ENCODE data around the gene CASKIN2. TPM values are rescaled to one million over a fixed set of nuclear protein-coding genes. Genes with fewer than 3 reads are reported as not detected.

Gene CASKIN2
- total and polyA plus RNA-seq, 10 of the 15 experiments (the other 5 are each of a cell fraction or from before 2014, with no cell fraction given) = 0.02 to 2.7 (median 0.44) TPM; not detected in 1

DNA sequence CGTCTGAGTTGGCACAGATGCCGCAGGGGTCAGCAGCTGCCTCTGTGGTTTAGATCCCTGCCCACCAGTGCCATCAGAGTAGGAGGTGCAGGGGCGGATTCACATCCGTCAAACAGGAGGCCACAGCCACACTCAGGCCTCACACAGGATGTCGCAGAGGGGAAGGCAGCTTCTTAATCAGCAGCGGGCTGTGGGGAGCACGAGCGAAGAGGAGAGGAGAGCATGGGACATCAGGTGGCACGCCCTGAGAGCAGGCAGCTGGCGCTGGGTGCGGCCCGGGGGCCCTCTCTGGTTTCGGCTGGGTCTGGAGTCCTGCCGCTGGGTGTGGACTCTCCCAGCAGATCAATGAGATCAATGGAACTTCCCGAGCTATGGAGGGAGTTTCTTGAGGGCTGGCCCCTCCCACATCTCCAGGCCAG lies 19.8 kb upstream of the CASKIN2 start (continued):
- TF ChIP-seq, protein P1, sequence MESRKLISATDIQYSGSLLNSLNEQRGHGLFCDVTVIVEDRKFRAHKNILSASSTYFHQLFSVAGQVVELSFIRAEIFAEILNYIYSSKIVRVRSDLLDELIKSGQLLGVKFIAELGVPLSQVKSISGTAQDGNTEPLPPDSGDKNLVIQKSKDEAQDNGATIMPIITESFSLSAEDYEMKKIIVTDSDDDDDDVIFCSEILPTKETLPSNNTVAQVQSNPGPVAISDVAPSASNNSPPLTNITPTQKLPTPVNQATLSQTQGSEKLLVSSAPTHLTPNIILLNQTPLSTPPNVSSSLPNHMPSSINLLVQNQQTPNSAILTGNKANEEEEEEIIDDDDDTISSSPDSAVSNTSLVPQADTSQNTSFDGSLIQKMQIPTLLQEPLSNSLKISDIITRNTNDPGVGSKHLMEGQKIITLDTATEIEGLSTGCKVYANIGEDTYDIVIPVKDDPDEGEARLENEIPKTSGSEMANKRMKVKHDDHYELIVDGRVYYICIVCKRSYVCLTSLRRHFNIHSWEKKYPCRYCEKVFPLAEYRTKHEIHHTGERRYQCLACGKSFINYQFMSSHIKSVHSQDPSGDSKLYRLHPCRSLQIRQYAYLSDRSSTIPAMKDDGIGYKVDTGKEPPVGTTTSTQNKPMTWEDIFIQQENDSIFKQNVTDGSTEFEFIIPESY (IDR thresholded peaks at IDR 0.05) = no peak
- peak; percentile 78 for TF ChIP-seq NR2F1 (conservative IDR thresholded peaks at IDR 0.05)
- no peak for TF ChIP-seq JUNB (IDR thresholded peaks at IDR 0.05)
- TF ChIP-seq MTA2 (IDR thresholded peaks at IDR 0.05; ENCODE audit: low read depth) = 0 out of 2 replicates have a peak, but pooled peaks have one; percentile 22
- TF ChIP-seq POLR2AphosphoS5 (IDR thresholded peaks at IDR 0.05; ENCODE audit: low read length) = no peak
- no peak for TF ChIP-seq TARDBP (IDR thresholded peaks at IDR 0.05; ENCODE audit: borderline replicate concordance)
- no peak for TF ChIP-seq STAT3 (IDR thresholded peaks at IDR 0.05; ENCODE audit: low read depth, low read length)
- TF ChIP-seq PAX5 (IDR thresholded peaks at IDR 0.05; ENCODE audit: borderline replicate concordance, low read depth, low read length) = no peak
- no peak for TF ChIP-seq RELA (IDR thresholded peaks at IDR 0.05; ENCODE audit: borderline replicate concordance, partially characterized antibody)
- no peak for TF ChIP-seq SMAD1 (IDR thresholded peaks at IDR 0.05; ENCODE audit: low read depth, partially characterized antibody)
- TF ChIP-seq, protein P2, sequence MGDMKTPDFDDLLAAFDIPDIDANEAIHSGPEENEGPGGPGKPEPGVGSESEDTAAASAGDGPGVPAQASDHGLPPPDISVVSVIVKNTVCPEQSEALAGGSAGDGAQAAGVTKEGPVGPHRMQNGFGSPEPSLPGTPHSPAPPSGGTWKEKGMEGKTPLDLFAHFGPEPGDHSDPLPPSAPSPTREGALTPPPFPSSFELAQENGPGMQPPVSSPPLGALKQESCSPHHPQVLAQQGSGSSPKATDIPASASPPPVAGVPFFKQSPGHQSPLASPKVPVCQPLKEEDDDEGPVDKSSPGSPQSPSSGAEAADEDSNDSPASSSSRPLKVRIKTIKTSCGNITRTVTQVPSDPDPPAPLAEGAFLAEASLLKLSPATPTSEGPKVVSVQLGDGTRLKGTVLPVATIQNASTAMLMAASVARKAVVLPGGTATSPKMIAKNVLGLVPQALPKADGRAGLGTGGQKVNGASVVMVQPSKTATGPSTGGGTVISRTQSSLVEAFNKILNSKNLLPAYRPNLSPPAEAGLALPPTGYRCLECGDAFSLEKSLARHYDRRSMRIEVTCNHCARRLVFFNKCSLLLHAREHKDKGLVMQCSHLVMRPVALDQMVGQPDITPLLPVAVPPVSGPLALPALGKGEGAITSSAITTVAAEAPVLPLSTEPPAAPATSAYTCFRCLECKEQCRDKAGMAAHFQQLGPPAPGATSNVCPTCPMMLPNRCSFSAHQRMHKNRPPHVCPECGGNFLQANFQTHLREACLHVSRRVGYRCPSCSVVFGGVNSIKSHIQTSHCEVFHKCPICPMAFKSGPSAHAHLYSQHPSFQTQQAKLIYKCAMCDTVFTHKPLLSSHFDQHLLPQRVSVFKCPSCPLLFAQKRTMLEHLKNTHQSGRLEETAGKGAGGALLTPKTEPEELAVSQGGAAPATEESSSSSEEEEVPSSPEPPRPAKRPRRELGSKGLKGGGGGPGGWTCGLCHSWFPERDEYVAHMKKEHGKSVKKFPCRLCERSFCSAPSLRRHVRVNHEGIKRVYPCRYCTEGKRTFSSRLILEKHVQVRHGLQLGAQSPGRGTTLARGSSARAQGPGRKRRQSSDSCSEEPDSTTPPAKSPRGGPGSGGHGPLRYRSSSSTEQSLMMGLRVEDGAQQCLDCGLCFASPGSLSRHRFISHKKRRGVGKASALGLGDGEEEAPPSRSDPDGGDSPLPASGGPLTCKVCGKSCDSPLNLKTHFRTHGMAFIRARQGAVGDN (IDR thresholded peaks at IDR 0.05) = peak; percentile 70
- TF ChIP-seq BACH1 (IDR thresholded peaks at IDR 0.05; ENCODE audit: borderline replicate concordance) = no peak
- TF ChIP-seq MTA3 (IDR thresholded peaks at IDR 0.05; ENCODE audit: borderline replicate concordance, low read length) = no peak
- peak; percentile 58 for TF ChIP-seq RUNX3 (IDR thresholded peaks at IDR 0.05; ENCODE audit: low read length)
- TF ChIP-seq SRF (IDR thresholded peaks at IDR 0.05; ENCODE audit: low read depth in 2 of 2, low read length in 2 of 2) = no peak
- TF ChIP-seq, protein P3, sequence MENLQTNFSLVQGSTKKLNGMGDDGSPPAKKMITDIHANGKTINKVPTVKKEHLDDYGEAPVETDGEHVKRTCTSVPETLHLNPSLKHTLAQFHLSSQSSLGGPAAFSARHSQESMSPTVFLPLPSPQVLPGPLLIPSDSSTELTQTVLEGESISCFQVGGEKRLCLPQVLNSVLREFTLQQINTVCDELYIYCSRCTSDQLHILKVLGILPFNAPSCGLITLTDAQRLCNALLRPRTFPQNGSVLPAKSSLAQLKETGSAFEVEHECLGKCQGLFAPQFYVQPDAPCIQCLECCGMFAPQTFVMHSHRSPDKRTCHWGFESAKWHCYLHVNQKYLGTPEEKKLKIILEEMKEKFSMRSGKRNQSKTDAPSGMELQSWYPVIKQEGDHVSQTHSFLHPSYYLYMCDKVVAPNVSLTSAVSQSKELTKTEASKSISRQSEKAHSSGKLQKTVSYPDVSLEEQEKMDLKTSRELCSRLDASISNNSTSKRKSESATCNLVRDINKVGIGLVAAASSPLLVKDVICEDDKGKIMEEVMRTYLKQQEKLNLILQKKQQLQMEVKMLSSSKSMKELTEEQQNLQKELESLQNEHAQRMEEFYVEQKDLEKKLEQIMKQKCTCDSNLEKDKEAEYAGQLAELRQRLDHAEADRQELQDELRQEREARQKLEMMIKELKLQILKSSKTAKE (IDR thresholded peaks at IDR 0.05; ENCODE audit: low read depth, poor library complexity, severe bottlenecking) = no peak
- no peak for TF ChIP-seq RFX5 (IDR thresholded peaks at IDR 0.05; ENCODE audit: low read depth, low read length)
- TF ChIP-seq NRF1 (conservative IDR thresholded peaks at IDR 0.05; ENCODE audit: low read depth, low read length) = no peak
- TF ChIP-seq MEF2A (IDR thresholded peaks at IDR 0.05; ENCODE audit: insufficient read depth, low read depth, low read length) = no peak
- peak; percentile 48; the same call in 1 of the 2 replicates for TF ChIP-seq TCF12 (IDR thresholded peaks at IDR 0.05; ENCODE audit: low read depth, low read length)
- TF ChIP-seq EP300 (IDR thresholded peaks at IDR 0.05; ENCODE audit: borderline replicate concordance in 1 of 2, control insufficient read depth in 1 of 2, low read depth in 2 of 2, low read length in 2 of 2) = peak in 1 of 2 experiments; percentile 13; a peak in 1 of 4 replicates

Data from GM12878 (cell line).